Smooth muscle cell of the brain vasculature (primary cell): ENCODE measurements around the gene ZMAT3.
A peak's percentile ranks its signal among the peaks of the same experiment; 100 is the strongest.

Experiments used
- DNase-seq: peaks from one replicate; pipeline ENCODE4 v3.0.0-alpha.2; 2012; ENCODE audit warnings: low read depth, low spot score

ZMAT3 gene

GRCh38 chr3:179021119-179021903 lies 50.3 kb downstream of the ZMAT3 start:
- no peak for DNase-seq

GRCh38 chr3:179020112-179020511 lies 51.5 kb downstream of the ZMAT3 start:
- no peak for DNase-seq

DNA sequence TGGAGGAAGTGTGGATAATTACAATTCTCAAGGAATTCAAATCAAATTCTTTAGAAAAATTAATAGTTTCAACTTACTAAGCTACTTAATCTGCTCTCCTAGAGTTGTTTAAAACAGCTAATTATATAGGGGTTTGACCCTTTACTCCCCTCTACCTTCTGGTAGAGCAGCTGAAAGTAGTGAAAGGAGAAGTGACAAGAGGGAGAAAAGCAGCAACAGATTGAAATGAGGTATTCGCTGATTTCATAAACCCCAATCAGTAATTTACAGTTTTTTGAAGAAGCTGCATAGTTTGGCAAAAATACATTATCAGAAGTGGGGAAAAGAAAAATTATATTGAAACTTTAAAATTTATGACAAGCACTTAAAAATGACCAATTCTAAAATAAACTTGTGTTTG lies 52.8 kb downstream of the ZMAT3 start:
- DNase-seq = no peak

DNA sequence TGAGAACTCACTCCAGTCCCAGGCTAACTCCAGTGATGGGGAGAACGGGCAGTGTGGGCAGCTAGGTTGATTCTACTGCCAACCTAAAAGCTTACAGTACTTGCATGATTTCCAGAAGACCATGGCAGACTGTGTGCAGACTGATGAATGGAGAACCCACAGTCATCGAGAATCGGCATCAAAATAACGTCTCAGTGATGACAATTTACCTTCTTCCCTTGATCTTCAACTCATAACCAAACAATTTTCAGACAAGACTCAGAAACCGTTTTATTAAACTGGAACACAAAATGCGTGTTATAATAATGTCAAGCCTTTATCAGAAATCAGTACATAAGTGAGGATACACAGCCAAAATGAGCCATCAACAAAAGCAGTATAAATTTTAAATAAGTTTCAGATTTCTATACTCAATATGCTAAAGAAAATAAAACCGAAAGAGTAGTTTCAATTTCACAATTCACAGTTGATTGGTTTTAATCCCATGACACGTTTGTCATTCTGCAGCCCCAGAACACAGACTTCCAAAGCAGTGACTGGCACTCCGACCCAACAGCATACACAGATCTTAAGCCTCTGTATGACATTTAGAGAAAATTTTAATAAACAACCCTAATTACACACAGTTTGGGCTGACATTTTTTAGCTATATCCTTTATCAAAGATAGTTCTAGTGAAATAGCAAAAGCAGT lies 54.5 kb downstream of the ZMAT3 start:
- DNase-seq = no peak

DNA sequence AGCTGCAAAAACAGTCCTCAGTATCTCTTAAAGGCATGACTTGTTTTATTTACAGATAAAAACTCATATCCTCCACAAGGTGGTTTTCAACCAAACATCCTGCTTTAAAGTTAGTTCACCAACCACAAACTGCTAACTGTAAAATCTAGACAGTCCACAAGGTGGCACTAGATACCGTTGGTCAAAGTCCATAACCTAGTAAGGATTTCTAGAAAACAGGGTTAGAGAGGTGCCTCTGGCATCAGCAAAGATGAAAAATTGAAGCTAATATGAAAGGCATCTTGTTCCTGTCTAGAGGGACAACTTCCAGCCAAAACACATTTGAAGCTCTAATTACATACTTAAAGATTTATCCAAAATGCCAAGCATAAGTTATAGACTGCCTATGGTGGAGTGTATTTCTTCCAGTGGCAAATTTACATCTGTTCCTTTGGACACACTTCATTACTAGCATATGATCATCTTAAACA lies 56.0 kb downstream of the ZMAT3 start:
- DNase-seq = peak; percentile 70

DNA sequence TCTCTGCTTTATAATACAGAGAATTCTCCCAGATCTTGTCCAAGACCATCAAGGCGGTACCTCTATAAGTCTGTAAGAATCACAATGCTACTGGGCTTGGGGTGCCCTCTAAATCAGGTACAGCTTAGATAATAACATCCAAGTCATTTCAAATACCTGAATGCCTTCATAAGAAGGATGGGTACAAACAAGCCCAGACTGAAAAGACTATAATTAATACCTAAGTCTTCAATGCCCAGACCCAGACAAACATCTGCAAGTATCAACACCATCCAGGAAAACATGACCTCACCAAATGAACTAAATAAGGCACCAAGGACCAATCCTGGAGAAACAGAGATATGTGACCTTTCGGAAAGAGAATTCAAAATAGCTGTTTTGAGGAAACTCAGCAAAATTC lies 65.9 kb downstream of the ZMAT3 start:
- DNase-seq = no peak

GRCh38 chr3:179005213-179005612 lies 66.4 kb downstream of the ZMAT3 start:
- no peak for DNase-seq

- DNase-seq = no peak
Measured at GRCh38 chr3:179000659-179001058, 71.0 kb downstream of the ZMAT3 start.

- DNase-seq = no peak
Measured at GRCh38 chr3:179000144-179000543, 71.5 kb downstream of the ZMAT3 start.

GRCh38 chr3:178996399-178996798 lies 75.2 kb downstream of the ZMAT3 start:
- no peak for DNase-seq

DNA sequence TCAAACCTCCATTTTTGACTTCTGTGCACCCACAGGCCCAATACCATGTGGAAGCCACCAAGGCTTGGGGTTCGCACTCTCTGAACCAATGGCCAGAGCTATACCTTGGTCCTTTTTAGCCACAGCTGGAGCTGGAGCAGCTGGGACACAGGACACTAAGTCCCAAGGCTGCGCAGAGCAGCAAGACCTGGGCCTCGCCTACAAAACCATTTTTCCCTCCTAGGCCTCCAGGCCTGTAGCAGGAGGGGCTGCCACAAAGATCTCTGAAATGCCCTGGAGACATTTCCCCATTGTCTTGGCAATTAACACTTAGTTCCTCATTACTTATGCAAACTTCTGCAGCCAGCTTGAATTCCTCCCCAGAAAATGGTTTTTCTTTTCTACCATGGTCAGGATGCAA lies 81.3 kb downstream of the ZMAT3 start:
- DNase-seq = no peak

GRCh38 chr3:178989821-178990220 lies 81.8 kb downstream of the ZMAT3 start:
- DNase-seq = no peak

DNA sequence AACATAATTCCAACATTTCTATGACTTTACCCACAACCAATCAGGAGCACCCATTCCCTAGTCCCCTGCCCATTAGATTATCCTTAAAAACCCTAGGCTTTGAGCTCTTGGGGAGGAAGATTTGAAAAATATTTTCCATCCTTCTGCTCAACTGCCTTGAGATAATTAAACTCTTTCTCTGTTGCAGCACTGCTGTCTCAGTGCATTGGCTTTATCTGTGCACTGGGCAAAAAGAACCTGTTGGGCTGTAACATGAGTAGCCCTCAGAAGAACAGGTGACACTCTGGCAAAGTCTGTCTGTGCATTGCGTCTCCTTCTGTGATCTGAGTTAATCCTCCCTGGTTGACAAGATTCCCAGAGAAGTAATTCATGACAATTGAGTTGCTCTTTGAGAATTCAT lies 83.9 kb downstream of the ZMAT3 start:
- DNase-seq = no peak

DNA sequence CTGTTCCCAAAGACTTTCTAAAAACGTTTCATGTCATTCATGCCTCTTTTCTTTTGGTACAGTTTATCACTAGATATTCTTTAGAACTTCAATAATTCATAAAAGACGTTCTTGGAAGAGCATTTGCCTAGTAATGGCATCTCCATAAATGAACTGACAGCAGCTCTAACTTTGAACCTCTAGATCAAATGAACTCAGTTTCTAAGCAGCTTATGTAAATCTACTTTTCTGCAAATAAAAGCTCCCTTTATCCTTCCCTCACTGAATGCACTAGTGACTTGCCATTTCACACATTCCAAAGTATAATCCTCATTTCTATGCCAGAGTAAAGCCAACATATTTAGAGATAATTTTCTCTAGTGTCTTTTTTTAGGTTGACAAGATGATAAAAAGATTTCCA lies 85.2 kb downstream of the ZMAT3 start:
- no peak for DNase-seq

DNA sequence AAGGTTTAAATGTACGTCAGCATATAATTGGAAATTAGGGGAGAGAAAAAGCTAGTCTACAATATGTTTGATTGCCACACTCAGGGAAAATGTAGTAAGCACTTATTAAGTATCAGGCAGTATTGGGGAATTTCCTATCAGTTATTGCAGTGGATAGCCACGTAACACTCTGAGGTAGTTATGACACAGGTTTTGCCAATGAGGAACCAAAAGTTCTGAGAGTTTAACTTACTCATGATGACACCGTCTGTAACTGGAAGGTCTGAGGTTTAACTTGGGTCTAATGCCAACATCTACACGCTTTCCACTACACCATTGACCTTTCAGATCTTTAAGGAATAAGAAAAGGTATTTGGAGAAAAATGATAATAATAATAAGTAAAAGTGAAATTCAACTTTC lies 89.5 kb downstream of the ZMAT3 start:
- no peak for DNase-seq

GRCh38 chr3:178975320-178975719 lies 96.3 kb downstream of the ZMAT3 start:
- no peak for DNase-seq

DNA sequence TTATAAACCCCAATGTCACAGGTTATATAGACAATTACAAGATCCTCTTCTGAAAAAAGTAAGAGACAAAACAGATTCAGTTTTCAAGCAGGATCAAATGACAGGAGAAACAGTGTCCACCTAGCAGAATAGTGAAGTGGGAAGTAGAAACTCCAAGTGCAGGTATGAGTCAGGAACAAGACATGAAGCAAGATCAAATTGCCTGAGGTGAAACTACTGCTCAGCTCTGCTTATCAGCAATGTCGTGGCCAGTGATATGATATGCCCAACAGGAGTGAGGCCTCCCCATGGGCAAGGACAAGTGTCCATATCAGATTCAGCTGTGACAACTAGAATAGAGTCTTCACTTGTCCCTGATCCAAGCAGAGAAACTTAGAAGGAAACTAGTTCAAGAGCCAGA lies 100.0 kb downstream of the ZMAT3 start:
- DNase-seq = no peak

DNA sequence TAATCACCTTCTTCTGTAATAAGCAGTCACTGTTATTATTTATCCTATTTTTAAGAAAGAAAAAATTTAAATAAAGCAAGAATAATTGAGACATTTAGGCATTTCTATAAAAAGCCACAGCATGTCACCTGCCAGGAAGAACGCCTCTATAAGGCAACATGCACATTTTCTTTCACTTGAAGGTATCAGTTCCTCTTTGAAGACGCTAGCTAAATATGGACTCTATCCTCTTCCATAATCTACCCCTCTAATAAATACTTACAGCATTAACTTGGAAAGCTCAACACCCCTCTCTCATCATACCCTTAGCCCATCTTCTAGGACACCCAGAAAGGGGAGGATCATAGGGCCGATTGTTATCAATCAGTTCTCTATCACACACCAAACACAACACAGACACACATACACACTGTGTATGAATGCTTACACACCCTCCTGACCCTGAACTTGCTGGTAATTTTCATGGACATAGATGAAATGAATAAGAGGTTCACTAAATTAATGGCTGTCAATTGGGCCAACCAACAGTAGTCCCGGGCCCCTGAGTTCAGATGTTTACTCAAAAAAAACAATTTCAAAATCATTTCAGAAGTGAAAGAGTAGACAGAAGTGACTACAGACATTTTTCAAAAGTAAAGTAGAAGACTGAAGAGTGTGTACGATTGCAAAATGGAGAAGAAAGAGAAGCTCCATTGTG lies 102.5 kb downstream of the ZMAT3 start:
- no peak for DNase-seq
